ENCODE data around the gene CREBBP. TPM values are rescaled to one million over a fixed set of nuclear protein-coding genes. Genes with fewer than 3 reads are reported as not detected.

CREBBP gene
- total and polyA plus RNA-seq, 9 of the 15 experiments (the other 6 are each of a cell fraction or from before 2014, with no cell fraction given): 0.70 to 24.8 (median 5.6) TPM

- ChIA-PET POLR2A (interaction anchor here (7.7 kb wide), 1 partner anchor 12 kb away, joined by 86 read pairs; no protein-coding TSS in a partner anchor), CTCF (ENCODE audit: low intra/inter-chr PET ratio) (no interaction called here)
- DNase-seq (ENCODE audit: extremely low read depth in 1 of 4, low spot score in 3 of 4) (peak in 1 of 4 experiments; percentile 35), FAIRE-seq (no peak), ATAC-seq (peak; percentile 76)
- no peaks in the 10 kb centered on the region for H3K9me3 ChIP-seq (replicated peaks; ENCODE audit: control insufficient read depth, insufficient read depth, low read depth, low read length)
- no peak overlapping the region for H3K4me3 ChIP-seq
- in situ Hi-C loops (cut with MboI) (no loop called here), intact Hi-C loops (cut with micrococcal nuclease) (no loop called here)
- no peak overlapping the region; the same call in 2 of the 3 replicates for H3K27ac ChIP-seq (ENCODE audit: extremely low read depth, low read depth, low read length)
- H3K79me2 ChIP-seq (ENCODE audit: control insufficient read depth, insufficient read depth, low read length): peaks cover 95% of the 10 kb centered on the region
- H4K20me1 ChIP-seq (replicated peaks; ENCODE audit: control insufficient read depth, insufficient read depth, low read length): peaks cover 23% of the 10 kb centered on the region
- no peaks in the 10 kb centered on the region for H3K27me3 ChIP-seq (ENCODE audit: control insufficient read depth in 2 of 2, insufficient read depth in 2 of 2, low read length in 2 of 2)
- peaks cover 5% of the 10 kb centered on the region for H3K9me1 ChIP-seq (ENCODE audit: control insufficient read depth, insufficient read depth, low read length)
- no peak overlapping the region for H2AFZ ChIP-seq (ENCODE audit: low read depth, low read length)
- peaks cover 30% of the 10 kb centered on the region in 2 experiments for H3K4me1 ChIP-seq (replicated peaks in 1 of 2; ENCODE audit: control insufficient read depth in 2 of 2, insufficient read depth in 2 of 2, low read length in 2 of 2)
- H3K9ac ChIP-seq (ENCODE audit: insufficient read depth in 1 of 2, low read depth in 2 of 2, low read length in 2 of 2): peak overlapping the region; percentile 19 to 82; a peak in 2 of 4 replicates
- BruUV-seq (replicated peaks): no TSS peak
- no peaks in the 10 kb centered on the region for H3K36me3 ChIP-seq (ENCODE audit: control insufficient read depth, insufficient read depth, low read length)
- 33% methylated on average over 5 of the region's 5 CpGs for WGBS (ENCODE audit: insufficient coverage, low coverage, missing lambda C conversion rate)
- H3K4me2 ChIP-seq (ENCODE audit: insufficient read depth, low read length): peak overlapping the region; percentile 36; the same call in 1 of the 2 replicates
- TF ChIP-seq SPI1 (IDR thresholded peaks at IDR 0.05; ENCODE audit: borderline replicate concordance, low read depth, low read length) (no peak), TFAP4 (CRISPR knock-in tag; IDR thresholded peaks at IDR 0.05; ENCODE audit: borderline replicate concordance) (peak; percentile 28; the same call in 1 of the 2 replicates), PRDM10 (IDR thresholded peaks at IDR 0.05; ENCODE audit: partially characterized antibody) (peak; percentile 58), PKNOX1 (IDR thresholded peaks at IDR 0.05) (peak; percentile 52; the same call in 1 of the 2 replicates), TCFL5 (CRISPR knock-in tag; conservative IDR thresholded peaks at IDR 0.05) (0 out of 2 replicates have a peak, but pooled peaks have one; percentile 27), ZNF592 (IDR thresholded peaks at IDR 0.05) (0 out of 2 replicates have a peak, but pooled peaks have one; percentile 17), ZNF280B (CRISPR knock-in tag; IDR thresholded peaks at IDR 0.05) (no peak)
Measured at GRCh38 chr16:3863587-3863986, 16.9 kb downstream of the CREBBP start.

All from K562 (cell line).